Muscle layer of colon (tissue), 2 donors: ENCODE measurements around the gene PIGBOS1.

Experiments
- H3K27ac ChIP-seq: one replicate; pipeline ENCODE4 v1.7.0; 2013; ENCODE audit warnings: low read depth, mild to moderate bottlenecking, low read length, moderate library complexity
- H3K27me3 ChIP-seq, 2 donors: one replicate each; pipeline ENCODE4 v1.7.0; 2013; ENCODE audit warnings: low read length in 2 of 2, mild to moderate bottlenecking in 2 of 2; ENCODE audit not compliant: insufficient read depth in 2 of 2, control insufficient read depth in 1 of 2
- H3K36me3 ChIP-seq: one replicate; pipeline ENCODE4 v1.7.0; 2013; ENCODE audit warnings: mild to moderate bottlenecking, low read length; ENCODE audit not compliant: insufficient read depth
- H3K4me1 ChIP-seq: one replicate; pipeline ENCODE4 v1.7.0; 2013; ENCODE audit warnings: mild to moderate bottlenecking, low read length; ENCODE audit not compliant: insufficient read depth
- H3K4me3 ChIP-seq, 2 donors: one replicate each; pipeline ENCODE4 v1.7.0; 2013; ENCODE audit warnings: low read length in 2 of 2, low read depth in 1 of 2, mild to moderate bottlenecking in 1 of 2, moderate library complexity in 1 of 2
- H3K9ac ChIP-seq: one replicate; pipeline ENCODE4 v1.7.0; 2013; ENCODE audit warnings: low read length
- H3K9me3 ChIP-seq: one replicate; pipeline ENCODE4 v1.7.0; 2013; ENCODE audit warnings: mild to moderate bottlenecking, low read length
- donor health status: abdominal sarcoma.
- donor health status: Adenocarcinoma of cecum.

PIGBOS1 gene

GRCh38 chr15:55318588-55319494 is at the start of gene PIGBOS1, which contains the start of gene PIGB:
PIGBOS1 (minus strand) TSS chr15:55319123; CDS start chr15:55317792, 1,331 bp downstream.
PIGB (plus strand) TSS chr15:55319222; CDS start chr15:55319251, 29 bp downstream.
- peak within 1 kb of the TSS; percentile 55 for H3K27ac ChIP-seq
- H3K4me3 ChIP-seq = peak within 1 kb of the TSS; percentile 77 to 97
- H3K36me3 ChIP-seq = no peaks in the 10 kb centered on the region
- no peaks in the 10 kb centered on the region for H3K9me3 ChIP-seq
- H3K4me1 ChIP-seq = peaks cover 12% of the 10 kb centered on the region
- H3K27me3 ChIP-seq = no peaks in the 10 kb centered on the region
- peak within 1 kb of the TSS; percentile 98 for H3K9ac ChIP-seq

GRCh38 chr15:55366981-55367380 is 48.1 kb upstream of the PIGBOS1 start:
- H3K27me3 ChIP-seq = no peaks in the 10 kb centered on the region
- H3K27ac ChIP-seq = no peak overlapping the region
- no peaks in the 10 kb centered on the region for H3K4me1 ChIP-seq
- H3K36me3 ChIP-seq = peaks cover 21% of the 10 kb centered on the region
- H3K9ac ChIP-seq = no peak overlapping the region
- H3K9me3 ChIP-seq = no peaks in the 10 kb centered on the region
- H3K4me3 ChIP-seq = no peak overlapping the region

GRCh38 chr15:55362641-55363040 is 43.7 kb upstream of the PIGBOS1 start:
- no peaks in the 10 kb centered on the region for H3K4me1 ChIP-seq
- H3K9me3 ChIP-seq = no peaks in the 10 kb centered on the region
- H3K27ac ChIP-seq = no peak overlapping the region
- peaks cover 4% of the 10 kb centered on the region for H3K36me3 ChIP-seq
- H3K27me3 ChIP-seq = no peaks in the 10 kb centered on the region
- H3K4me3 ChIP-seq = no peak overlapping the region
- no peak overlapping the region for H3K9ac ChIP-seq

- Histone ChIP-seq H3K36me3 (peaks cover 11% of the 10 kb centered on the region), H3K9ac (no peak overlapping the region), H3K27me3 (no peaks in the 10 kb centered on the region), H3K27ac (no peak overlapping the region), H3K9me3 (no peaks in the 10 kb centered on the region), H3K4me1 (no peaks in the 10 kb centered on the region), H3K4me3 (no peak overlapping the region)
Observed at GRCh38 chr15:55361048-55361447, 42.1 kb upstream of the PIGBOS1 start.

- H3K4me1 ChIP-seq = no peaks in the 10 kb centered on the region
- H3K9ac ChIP-seq = no peak overlapping the region
- no peak overlapping the region for H3K27ac ChIP-seq
- H3K36me3 ChIP-seq = peaks cover 11% of the 10 kb centered on the region
- no peak overlapping the region for H3K4me3 ChIP-seq
- H3K9me3 ChIP-seq = no peaks in the 10 kb centered on the region
- no peaks in the 10 kb centered on the region for H3K27me3 ChIP-seq
Observed at GRCh38 chr15:55360256-55360655, 41.3 kb upstream of the PIGBOS1 start.

- Histone ChIP-seq H3K27me3 (no peaks in the 10 kb centered on the region), H3K4me3 (no peak overlapping the region), H3K36me3 (peaks cover 14% of the 10 kb centered on the region), H3K9me3 (no peaks in the 10 kb centered on the region), H3K4me1 (no peaks in the 10 kb centered on the region), H3K9ac (no peak overlapping the region), H3K27ac (no peak overlapping the region)
Observed at GRCh38 chr15:55358471-55358870, 39.5 kb upstream of the PIGBOS1 start.

GRCh38 chr15:55357774-55358173 is 38.9 kb upstream of the PIGBOS1 start:
- peaks cover 11% of the 10 kb centered on the region for H3K36me3 ChIP-seq
- H3K27me3 ChIP-seq = no peaks in the 10 kb centered on the region
- no peak overlapping the region for H3K4me3 ChIP-seq
- no peaks in the 10 kb centered on the region for H3K9me3 ChIP-seq
- no peaks in the 10 kb centered on the region for H3K4me1 ChIP-seq
- no peak overlapping the region for H3K27ac ChIP-seq
- H3K9ac ChIP-seq = no peak overlapping the region

- Histone ChIP-seq H3K27me3 (no peaks in the 10 kb centered on the region), H3K36me3 (peaks cover 11% of the 10 kb centered on the region), H3K9ac (no peak overlapping the region), H3K4me3 (no peak overlapping the region), H3K27ac (no peak overlapping the region), H3K4me1 (no peaks in the 10 kb centered on the region), H3K9me3 (no peaks in the 10 kb centered on the region)
Observed at GRCh38 chr15:55356985-55357585, 38.2 kb upstream of the PIGBOS1 start.

GRCh38 chr15:55353025-55353424 is 34.1 kb upstream of the PIGBOS1 start:
- no peak overlapping the region for H3K4me3 ChIP-seq
- H3K9ac ChIP-seq = no peak overlapping the region
- no peaks in the 10 kb centered on the region for H3K9me3 ChIP-seq
- no peak overlapping the region for H3K27ac ChIP-seq
- no peaks in the 10 kb centered on the region for H3K27me3 ChIP-seq
- peaks cover 11% of the 10 kb centered on the region for H3K36me3 ChIP-seq
- no peaks in the 10 kb centered on the region for H3K4me1 ChIP-seq

GRCh38 chr15:55349282-55349681 is 30.4 kb upstream of the PIGBOS1 start:
- no peaks in the 10 kb centered on the region for H3K4me1 ChIP-seq
- no peaks in the 10 kb centered on the region for H3K27me3 ChIP-seq
- H3K36me3 ChIP-seq = peaks cover under 1% of the 10 kb centered on the region
- no peak overlapping the region for H3K4me3 ChIP-seq
- no peak overlapping the region for H3K9ac ChIP-seq
- no peaks in the 10 kb centered on the region for H3K9me3 ChIP-seq
- H3K27ac ChIP-seq = no peak overlapping the region

- Histone ChIP-seq H3K9ac (no peak overlapping the region), H3K36me3 (no peaks in the 10 kb centered on the region), H3K4me1 (no peaks in the 10 kb centered on the region), H3K27ac (no peak overlapping the region), H3K9me3 (no peaks in the 10 kb centered on the region), H3K4me3 (no peak overlapping the region), H3K27me3 (no peaks in the 10 kb centered on the region)
Observed at GRCh38 chr15:55348281-55348778, 29.4 kb upstream of the PIGBOS1 start.
